HCT116 (cell line): ENCODE data around the gene STAT4. TPM values are rescaled to one million over a fixed set of nuclear protein-coding genes. Genes with fewer than 3 reads are reported as not detected.

Source experiments
- ATAC-seq: fragments of 200-7000 bp; cut with Tn5 transposase; 2 replicates; pipeline ENCODE4 v1.9.1; 2020; ENCODE audit warnings: mild to moderate bottlenecking, moderate library complexity
- BruUV-seq: library from RNA; stranded (reverse); fragments of 400-500 nt; replicated peaks from 2 replicates; lab custom pipeline; 2021; lab: Mats Ljungman, UMichigan
- CTCF ChIA-PET: fragments of 300-600 bp; sonication (Branson Sonifier 250); formaldehyde crosslinking; loops from one replicate; lab custom pipeline; 2021; ENCODE audit warnings: antibody characterized with exemption; lab: Charles Lee
- POLR2A ChIA-PET: fragments of 300-600, 350-600 bp; sonication (Branson Sonifier 250); formaldehyde crosslinking; loops from one replicate; lab custom pipeline; 2021; ENCODE audit warnings: antibody characterized with exemption; lab: Charles Lee
- RAD21 ChIA-PET, 2 experiments: fragments of 300-600 bp; sonication (Branson Sonifier 250); formaldehyde crosslinking; loops; one replicate each; lab custom pipeline; 2023; ENCODE audit warnings: low total read pairs in 2 of 2; ENCODE audit not compliant: uncharacterized antibody in 2 of 2, unreplicated experiment in 2 of 2, low non-redundant PET in 1 of 2; lab: Charles Lee
- DNase-seq: peaks from one replicate; pipeline ENCODE4 v3.0.0-alpha.2; 2010; ENCODE audit warnings: low read depth, low spot score
- H2AFZ ChIP-seq: fragments of 200-600 bp; shearing (Covaris generic), sonication (generic); 2 replicates; pipeline ENCODE4 v1.6.1; 2017; ENCODE audit warnings: low read depth, mixed run types, mixed read lengths, antibody characterized with exemption, low read length; ENCODE audit not compliant: poor library complexity, severe bottlenecking
- H3K27ac ChIP-seq: 2 replicates; pipeline ENCODE4 v1.5.1; 2012; ENCODE audit warnings: low read depth, low read length
- H3K27me3 ChIP-seq: fragments of 200-600 bp; sonication (generic); 2 replicates; pipeline ENCODE4 v1.6.1; 2016; ENCODE audit warnings: mixed run types, low read length, mixed read lengths; ENCODE audit not compliant: insufficient read depth
- H3K36me3 ChIP-seq, 2 experiments: fragments of 200-500 bp in 1 of 2; fragments of 200-600 bp in 1 of 2; sonication (Bioruptor generic) in 1 of 2; sonication (generic) in 1 of 2; 2 replicates each; pipeline versions ENCODE4 v1.5.1 to v1.6.1; 2014 to 2016; ENCODE audit warnings: low read length in 2 of 2, inconsistent platforms in 1 of 2, mixed read lengths in 1 of 2, mixed run types in 1 of 2; ENCODE audit not compliant: insufficient read depth in 2 of 2, control insufficient read depth in 1 of 2
- H3K4me1 ChIP-seq, 2 experiments: fragments of 200-600 bp in 1 of 2; sonication (generic) in 1 of 2; 2 replicates each; pipeline versions ENCODE4 v1.5.1 to v1.6.1; 2012 to 2017; ENCODE audit warnings: low read length in 2 of 2, inconsistent platforms in 1 of 2, mild to moderate bottlenecking in 1 of 2, mixed read lengths in 1 of 2, mixed run types in 1 of 2, moderate library complexity in 1 of 2; ENCODE audit not compliant: insufficient read depth in 2 of 2, control insufficient read depth in 1 of 2
- H3K4me2 ChIP-seq: fragments of 200-600 bp; sonication (generic); 2 replicates; pipeline ENCODE4 v1.6.1; 2017; ENCODE audit warnings: mixed run types, low read length, mixed read lengths
- H3K4me3 ChIP-seq, 2 experiments: fragments of 200-600 bp in 1 of 2; sonication (generic) in 1 of 2; replicated peaks in 1 of 2; 2 replicates each; pipeline ENCODE4 v1.5.1; 2011 to 2016; ENCODE audit warnings: low read length in 2 of 2, control low read depth in 1 of 2, low read depth in 1 of 2, mild to moderate bottlenecking in 1 of 2, mixed read lengths in 1 of 2, mixed run types in 1 of 2
- H3K79me2 ChIP-seq: fragments of 200-600 bp; sonication (generic); 2 replicates; pipeline ENCODE4 v1.6.1; 2017; ENCODE audit warnings: mild to moderate bottlenecking, mixed run types, low read length, moderate library complexity, mixed read lengths; ENCODE audit not compliant: insufficient read depth
- H3K9ac ChIP-seq: fragments of 200-600 bp; sonication (generic); 2 replicates; pipeline ENCODE4 v1.6.1; 2016; ENCODE audit warnings: low read length, mixed read lengths
- H3K9me2 ChIP-seq: fragments of 200-600 bp; sonication (generic), shearing (Covaris generic); 2 replicates; pipeline ENCODE4 v1.6.1; 2017; ENCODE audit warnings: mixed run types, mild to moderate bottlenecking, moderate library complexity; ENCODE audit not compliant: insufficient read depth
- H3K9me3 ChIP-seq, 2 experiments: fragments of 200-500 bp in 1 of 2; fragments of 200-600 bp in 1 of 2; sonication (Bioruptor generic) in 1 of 2; sonication (generic) in 1 of 2; 2 replicates each; pipeline ENCODE4 v1.6.1; 2014 to 2017; ENCODE audit warnings: low read length in 2 of 2, mixed read lengths in 2 of 2, inconsistent platforms in 1 of 2, low read depth in 1 of 2, mild to moderate bottlenecking in 1 of 2, mixed run types in 1 of 2, moderate library complexity in 1 of 2; ENCODE audit not compliant: control insufficient read depth in 1 of 2, insufficient read depth in 1 of 2
- H4K20me1 ChIP-seq: fragments of 200-600 bp; sonication (generic), shearing (Covaris generic); 2 replicates; pipeline ENCODE4 v1.6.1; 2017; ENCODE audit warnings: mixed run types, mild to moderate bottlenecking, moderate library complexity; ENCODE audit not compliant: insufficient read depth
- CBX3 ChIP-seq: IDR thresholded peaks from 2 replicates; pipeline ENCODE4 v1.6.1; 2012; ENCODE audit warnings: low read depth
- ELF1 ChIP-seq: IDR thresholded peaks from 2 replicates; pipeline ENCODE4 v1.6.1; 2012; ENCODE audit warnings: low read depth, borderline replicate concordance
- EZH2phosphoT487 ChIP-seq: fragments of 200-600 bp; IDR thresholded peaks from 2 replicates; pipeline ENCODE4 v1.6.1; 2018; ENCODE audit warnings: antibody characterized with exemption, borderline replicate concordance
- JUND ChIP-seq: IDR thresholded peaks from 2 replicates; pipeline ENCODE4 v1.6.1; 2012
- SIN3A ChIP-seq: IDR thresholded peaks from 2 replicates; pipeline ENCODE4 v1.6.1; 2012; ENCODE audit warnings: low read depth
- SRF ChIP-seq: IDR thresholded peaks from 2 replicates; pipeline ENCODE4 v1.6.1; 2012; ENCODE audit warnings: low read depth
- TCF7L2 ChIP-seq: IDR thresholded peaks from 2 replicates; pipeline ENCODE4 v1.7.0; 2011; ENCODE audit warnings: borderline replicate concordance, inconsistent platforms; ENCODE audit not compliant: insufficient read depth, insufficient read length; ENCODE audit errors: extremely low read depth
- ZFX ChIP-seq: fragments of 450-650 bp; IDR thresholded peaks from 2 replicates; pipeline ENCODE4 v1.6.1; 2017
- intact Hi-C: fragments of 100-400 bp; cut with micrococcal nuclease; formaldehyde crosslinking; loops from 2 replicates; pipeline ENCODE4 v1.10.0; 2022
- total RNA-seq: library from RNA; stranded (reverse); gene quantifications from one replicate; pipeline ENCODE4 v1.2.1, GENCODE V29; 2021; ENCODE audit not compliant: unreplicated experiment
- TF ChIP-seq, protein P1 (sequence below): IDR thresholded peaks from 2 replicates; pipeline ENCODE4 v1.6.1; 2012; ENCODE audit warnings: low read depth
- TF ChIP-seq, protein P2 (sequence below): IDR thresholded peaks from 2 replicates; pipeline ENCODE4 v1.6.1; 2012
- TF ChIP-seq, protein P3 (sequence below): IDR thresholded peaks from 2 replicates; pipeline ENCODE4 v1.6.1; 2012

STAT4 gene
- total RNA-seq, 1 experiment from 2014 or later: 2.0 TPM

DNA sequence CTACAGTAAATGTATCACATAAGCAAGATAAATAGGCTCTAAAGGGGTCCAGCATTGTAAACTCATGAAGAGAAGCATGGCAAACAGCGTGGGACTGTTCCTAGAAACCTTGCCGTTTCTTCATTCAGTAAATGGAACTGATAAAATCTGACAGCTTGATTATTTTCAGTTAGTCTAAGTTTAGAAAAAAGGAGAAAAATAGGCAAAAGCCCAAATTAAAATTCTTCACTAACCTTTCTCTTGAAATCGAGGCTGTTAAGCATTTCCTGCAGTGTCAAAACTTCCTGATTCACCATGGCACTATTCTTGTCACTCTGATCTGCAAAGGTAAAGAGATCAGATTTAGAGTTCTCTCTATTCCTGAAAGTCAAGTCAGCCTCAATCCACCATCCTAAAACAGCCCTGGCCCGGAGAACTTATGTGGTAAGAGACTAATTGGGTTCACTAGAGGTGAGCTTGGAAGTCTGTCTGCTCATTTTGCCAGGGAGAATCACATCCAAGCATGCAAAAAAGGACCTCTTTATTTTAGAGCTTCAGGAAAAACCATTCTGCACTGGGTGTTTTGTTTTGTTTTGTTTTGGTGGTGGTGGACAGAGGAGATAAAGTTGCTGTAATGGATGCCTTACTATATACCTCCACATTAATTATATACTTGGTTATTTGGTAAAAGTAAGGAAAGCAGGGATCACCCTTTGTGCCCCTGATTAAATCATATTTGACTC is 84.4 kb downstream of the STAT4 start:
- CTCF ChIA-PET: interaction anchor here (6.0 kb wide), 1 partner anchor 14 kb away, joined by 27 read pairs; no protein-coding TSS in a partner anchor
- Histone ChIP-seq H3K9me3 (no peaks in the 10 kb centered on the region), H3K79me2 (no peaks in the 10 kb centered on the region), H3K4me1 (no peaks in the 10 kb centered on the region), H3K4me3 (no peak overlapping the region), H3K27me3 (no peaks in the 10 kb centered on the region), H2AFZ (no peak overlapping the region), H3K36me3 (no peaks in the 10 kb centered on the region), H3K27ac (no peak overlapping the region), H4K20me1 (no peaks in the 10 kb centered on the region), H3K4me2 (no peak overlapping the region), H3K9me2 (no peaks in the 10 kb centered on the region), H3K9ac (no peak overlapping the region)
- intact Hi-C loops: no loop called here
- RAD21 ChIA-PET: no interaction called here
- DNase-seq: no peak
- no peak for TF ChIP-seq SIN3A
- no TSS peak for BruUV-seq
- POLR2A ChIA-PET: no interaction called here
- no peak for ATAC-seq

DNA sequence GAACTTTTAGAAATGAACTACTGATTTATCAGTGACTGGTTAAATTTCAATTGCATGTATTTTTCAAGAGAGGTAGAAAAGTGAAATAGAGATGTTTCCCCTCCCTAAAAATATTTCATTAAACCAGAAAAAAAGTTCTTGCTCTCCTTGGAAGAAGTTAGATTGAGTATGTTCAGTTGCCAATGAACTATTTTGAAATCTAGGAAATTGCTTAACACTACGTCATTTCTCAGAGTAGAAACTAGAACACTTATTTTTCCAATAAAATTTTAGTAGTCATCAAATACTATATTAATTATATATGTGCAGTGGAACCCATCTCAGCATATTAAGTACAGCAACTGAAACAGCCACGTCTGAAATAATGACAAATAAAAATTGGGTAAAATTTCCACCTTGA is 85.0 kb downstream of the STAT4 start:
- no TSS peak for BruUV-seq
- intact Hi-C loops: no loop called here

More for the DNA sequence above, 85.0 kb downstream of the STAT4 start:
- CTCF ChIA-PET: interaction anchor here (6.0 kb wide), 1 partner anchor 14 kb away, joined by 27 read pairs; no protein-coding TSS in a partner anchor
- Histone ChIP-seq H3K79me2 (no peaks in the 10 kb centered on the region), H3K4me1 (no peaks in the 10 kb centered on the region), H3K27ac (no peak overlapping the region), H3K9me3 (no peaks in the 10 kb centered on the region), H3K4me2 (no peak overlapping the region), H3K27me3 (no peaks in the 10 kb centered on the region), H3K9me2 (no peaks in the 10 kb centered on the region), H3K9ac (no peak overlapping the region), H3K4me3 (no peak overlapping the region), H2AFZ (no peak overlapping the region), H4K20me1 (no peaks in the 10 kb centered on the region), H3K36me3 (no peaks in the 10 kb centered on the region)
- RAD21 ChIA-PET: no interaction called here
- ATAC-seq: no peak
- DNase-seq: no peak
- POLR2A ChIA-PET: no interaction called here
- no peak for TF ChIP-seq TCF7L2
- TF ChIP-seq, protein P1, sequence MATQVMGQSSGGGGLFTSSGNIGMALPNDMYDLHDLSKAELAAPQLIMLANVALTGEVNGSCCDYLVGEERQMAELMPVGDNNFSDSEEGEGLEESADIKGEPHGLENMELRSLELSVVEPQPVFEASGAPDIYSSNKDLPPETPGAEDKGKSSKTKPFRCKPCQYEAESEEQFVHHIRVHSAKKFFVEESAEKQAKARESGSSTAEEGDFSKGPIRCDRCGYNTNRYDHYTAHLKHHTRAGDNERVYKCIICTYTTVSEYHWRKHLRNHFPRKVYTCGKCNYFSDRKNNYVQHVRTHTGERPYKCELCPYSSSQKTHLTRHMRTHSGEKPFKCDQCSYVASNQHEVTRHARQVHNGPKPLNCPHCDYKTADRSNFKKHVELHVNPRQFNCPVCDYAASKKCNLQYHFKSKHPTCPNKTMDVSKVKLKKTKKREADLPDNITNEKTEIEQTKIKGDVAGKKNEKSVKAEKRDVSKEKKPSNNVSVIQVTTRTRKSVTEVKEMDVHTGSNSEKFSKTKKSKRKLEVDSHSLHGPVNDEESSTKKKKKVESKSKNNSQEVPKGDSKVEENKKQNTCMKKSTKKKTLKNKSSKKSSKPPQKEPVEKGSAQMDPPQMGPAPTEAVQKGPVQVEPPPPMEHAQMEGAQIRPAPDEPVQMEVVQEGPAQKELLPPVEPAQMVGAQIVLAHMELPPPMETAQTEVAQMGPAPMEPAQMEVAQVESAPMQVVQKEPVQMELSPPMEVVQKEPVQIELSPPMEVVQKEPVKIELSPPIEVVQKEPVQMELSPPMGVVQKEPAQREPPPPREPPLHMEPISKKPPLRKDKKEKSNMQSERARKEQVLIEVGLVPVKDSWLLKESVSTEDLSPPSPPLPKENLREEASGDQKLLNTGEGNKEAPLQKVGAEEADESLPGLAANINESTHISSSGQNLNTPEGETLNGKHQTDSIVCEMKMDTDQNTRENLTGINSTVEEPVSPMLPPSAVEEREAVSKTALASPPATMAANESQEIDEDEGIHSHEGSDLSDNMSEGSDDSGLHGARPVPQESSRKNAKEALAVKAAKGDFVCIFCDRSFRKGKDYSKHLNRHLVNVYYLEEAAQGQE: no peak
- no peak for TF ChIP-seq JUND
- TF ChIP-seq CBX3: no peak
- no peak for TF ChIP-seq ELF1
- TF ChIP-seq ZFX: no peak
- TF ChIP-seq, protein P2, sequence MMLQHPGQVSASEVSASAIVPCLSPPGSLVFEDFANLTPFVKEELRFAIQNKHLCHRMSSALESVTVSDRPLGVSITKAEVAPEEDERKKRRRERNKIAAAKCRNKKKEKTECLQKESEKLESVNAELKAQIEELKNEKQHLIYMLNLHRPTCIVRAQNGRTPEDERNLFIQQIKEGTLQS: no peak
- TF ChIP-seq, protein P3, sequence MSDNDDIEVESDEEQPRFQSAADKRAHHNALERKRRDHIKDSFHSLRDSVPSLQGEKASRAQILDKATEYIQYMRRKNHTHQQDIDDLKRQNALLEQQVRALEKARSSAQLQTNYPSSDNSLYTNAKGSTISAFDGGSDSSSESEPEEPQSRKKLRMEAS: no peak
- no peak for TF ChIP-seq EZH2phosphoT487
- no peak for TF ChIP-seq SRF
